SK-N-SH (cell line): Measurements from ENCODE around the gene MYLK4.

ENCODE experiments used
- CHD2 ChIP-seq: fragments of 150-350 bp; IDR thresholded peaks from 2 replicates; pipeline ENCODE4 v1.6.1; 2018; ENCODE audit warnings: low read length; ENCODE audit not compliant: partially characterized antibody
- EZH2phosphoT487 ChIP-seq: fragments of 200-600 bp; sonication (generic); IDR thresholded peaks from 2 replicates; pipeline ENCODE4 v1.6.1; 2017; ENCODE audit warnings: low read depth, mixed run types, mild to moderate bottlenecking, antibody characterized with exemption, moderate library complexity, borderline replicate concordance
- IRF3 ChIP-seq: fragments of 150-350 bp; IDR thresholded peaks from 2 replicates; pipeline ENCODE4 v1.6.1; 2016; ENCODE audit warnings: mild to moderate bottlenecking, low read depth, low read length
- MAX ChIP-seq: IDR thresholded peaks from 2 replicates; pipeline ENCODE4 v1.4.0; 2012; ENCODE audit warnings: low read depth
- MXI1 ChIP-seq: IDR thresholded peaks from 2 replicates; pipeline ENCODE4 v1.6.1; 2012; ENCODE audit warnings: mild to moderate bottlenecking, low read depth, low read length, improper control_type of control experiment
- RFX5 ChIP-seq: IDR thresholded peaks from 2 replicates; pipeline ENCODE4 v1.6.1; 2012; ENCODE audit warnings: mild to moderate bottlenecking, improper control_type of control experiment, low read length
- TCF12 ChIP-seq: IDR thresholded peaks from 2 replicates; pipeline ENCODE4 v1.4.0; 2012
- USF1 ChIP-seq: IDR thresholded peaks from 2 replicates; pipeline ENCODE4 v1.4.0; 2012; ENCODE audit warnings: low read depth, borderline replicate concordance
- ZBTB33 ChIP-seq: IDR thresholded peaks from 2 replicates; pipeline ENCODE4 v1.4.0; 2012; ENCODE audit warnings: low read depth, borderline replicate concordance
- TF ChIP-seq, protein P1 (sequence below): fragments of 200-600 bp; sonication (generic); IDR thresholded peaks from 2 replicates; pipeline ENCODE4 v1.6.1; 2017; ENCODE audit warnings: antibody characterized with exemption, mild to moderate bottlenecking, moderate library complexity

DNA sequence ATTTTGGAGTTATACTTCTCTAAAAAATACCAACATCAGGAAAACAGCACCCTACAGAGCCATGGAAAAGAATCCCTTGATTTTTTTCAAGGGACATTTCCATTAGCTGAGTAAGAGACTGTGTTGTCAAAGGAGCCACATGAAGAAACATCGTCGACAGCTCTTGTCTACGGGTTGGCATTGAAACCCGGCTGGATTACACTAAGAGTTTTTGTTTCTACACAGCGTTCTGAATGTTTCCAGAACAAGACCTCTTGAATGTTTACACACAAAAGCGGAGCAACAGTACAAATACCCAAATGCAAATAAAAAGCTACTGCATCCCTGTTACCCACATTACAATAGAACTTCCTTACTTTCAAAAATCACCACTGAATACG lies 2.4 kb upstream of the MYLK4 start:
- TF ChIP-seq USF1 (no peak), CHD2 (no peak), MXI1 (no peak), TCF12 (no peak), RFX5 (no peak), EZH2phosphoT487 (no peak), IRF3 (no peak), MAX (no peak), ZBTB33 (no peak)
- TF ChIP-seq, protein P1, sequence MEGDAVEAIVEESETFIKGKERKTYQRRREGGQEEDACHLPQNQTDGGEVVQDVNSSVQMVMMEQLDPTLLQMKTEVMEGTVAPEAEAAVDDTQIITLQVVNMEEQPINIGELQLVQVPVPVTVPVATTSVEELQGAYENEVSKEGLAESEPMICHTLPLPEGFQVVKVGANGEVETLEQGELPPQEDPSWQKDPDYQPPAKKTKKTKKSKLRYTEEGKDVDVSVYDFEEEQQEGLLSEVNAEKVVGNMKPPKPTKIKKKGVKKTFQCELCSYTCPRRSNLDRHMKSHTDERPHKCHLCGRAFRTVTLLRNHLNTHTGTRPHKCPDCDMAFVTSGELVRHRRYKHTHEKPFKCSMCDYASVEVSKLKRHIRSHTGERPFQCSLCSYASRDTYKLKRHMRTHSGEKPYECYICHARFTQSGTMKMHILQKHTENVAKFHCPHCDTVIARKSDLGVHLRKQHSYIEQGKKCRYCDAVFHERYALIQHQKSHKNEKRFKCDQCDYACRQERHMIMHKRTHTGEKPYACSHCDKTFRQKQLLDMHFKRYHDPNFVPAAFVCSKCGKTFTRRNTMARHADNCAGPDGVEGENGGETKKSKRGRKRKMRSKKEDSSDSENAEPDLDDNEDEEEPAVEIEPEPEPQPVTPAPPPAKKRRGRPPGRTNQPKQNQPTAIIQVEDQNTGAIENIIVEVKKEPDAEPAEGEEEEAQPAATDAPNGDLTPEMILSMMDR, result no peak
